Limb (tissue), 2 donors: Measurements from ENCODE around the gene BACE1.

ENCODE experiments used
- DNase-seq, 2 donors: peaks; one replicate each; pipeline ENCODE4 v3.0.0-alpha.2; 2016; ENCODE audit errors: extremely low spot score in 2 of 2

The BACE1 gene

DNA sequence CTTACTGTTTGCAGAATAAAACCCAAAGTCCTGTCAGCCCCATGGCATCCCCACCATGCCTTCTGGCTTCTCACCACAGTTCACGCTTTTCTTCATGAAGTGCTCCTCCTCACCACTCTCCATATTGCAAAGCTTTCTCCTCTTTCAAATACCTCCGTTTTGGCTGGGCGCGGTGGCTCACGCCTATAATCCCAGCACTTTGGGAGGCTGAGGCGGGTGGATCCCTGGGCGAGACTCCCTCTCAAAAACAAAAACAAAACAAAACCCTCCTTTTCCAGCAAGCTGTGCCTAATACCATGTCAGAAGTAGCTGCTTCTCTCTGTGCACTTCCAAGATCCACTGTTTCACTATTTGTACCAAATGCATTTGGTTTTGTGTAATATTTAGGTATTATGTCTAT lies 6.7 kb downstream of the BACE1 start:
- DNase-seq, result no peak

DNA sequence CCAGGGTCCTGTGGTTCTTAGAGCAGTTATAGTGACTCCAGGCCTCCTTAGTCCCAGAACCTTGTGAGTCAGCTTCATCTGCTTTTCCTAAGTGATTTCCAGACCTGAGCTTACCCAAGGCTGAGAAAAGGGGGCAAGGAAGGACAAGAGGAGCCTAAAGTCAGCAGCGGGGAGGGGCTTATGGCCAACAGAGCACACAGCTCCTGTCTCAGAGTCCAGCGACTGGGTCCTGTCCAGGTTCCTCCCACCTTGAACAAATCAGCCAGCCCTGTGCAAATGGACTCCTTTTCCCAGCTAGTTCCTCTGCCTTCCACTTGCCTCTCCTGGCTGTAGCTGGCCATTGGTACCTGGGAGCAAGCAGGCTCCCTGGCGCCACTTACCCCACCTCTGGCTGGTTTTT lies 10.9 kb downstream of the BACE1 start:
- DNase-seq, result no peak

GRCh38 chr11:117303646-117304315 lies 12.3 kb downstream of the BACE1 start:
- no peak for DNase-seq

DNA sequence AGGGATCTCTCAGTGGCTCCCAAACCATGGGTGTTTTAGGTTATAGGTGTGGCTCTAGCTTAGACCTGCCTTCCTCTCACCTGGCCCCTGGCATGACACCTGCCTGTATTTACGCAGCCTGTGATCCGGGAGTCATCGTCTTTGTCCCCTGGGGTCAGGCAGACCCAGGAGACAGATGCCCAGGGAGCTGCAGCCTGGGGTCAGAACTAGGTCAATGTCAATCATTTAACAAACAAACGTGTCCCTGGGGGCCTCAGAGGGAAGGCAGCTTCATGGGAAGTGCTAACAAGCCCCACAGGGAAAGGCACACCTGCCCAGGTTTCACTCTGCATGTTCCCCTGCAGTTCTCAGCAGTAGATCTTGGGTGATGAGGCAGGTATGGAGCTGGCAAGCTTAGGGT lies 13.0 kb downstream of the BACE1 start:
- no peak for DNase-seq

GRCh38 chr11:117302228-117302627 lies 13.8 kb downstream of the BACE1 start:
- no peak for DNase-seq

GRCh38 chr11:117300773-117301172 lies 15.3 kb downstream of the BACE1 start:
- DNase-seq, result no peak

DNA sequence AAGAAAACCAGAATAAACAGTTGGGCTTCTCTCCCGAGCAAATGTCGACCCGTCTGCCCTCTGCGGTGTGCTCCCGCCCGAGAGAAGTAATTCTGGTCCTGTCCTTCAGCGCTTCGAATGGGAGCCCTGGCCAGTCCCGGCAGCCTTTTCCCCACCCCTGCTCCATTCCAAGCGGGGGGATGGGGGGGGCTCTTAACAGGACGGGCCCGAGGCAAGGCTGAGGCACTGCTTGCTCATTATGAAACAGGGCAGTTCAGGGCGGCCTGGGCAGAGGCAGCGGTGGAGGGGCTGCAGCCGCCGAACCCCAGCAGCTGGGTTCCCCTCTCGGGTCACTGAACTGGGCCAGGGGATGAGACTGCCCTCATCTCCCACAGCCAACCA lies 15.8 kb downstream of the BACE1 start:
- DNase-seq, result peak in 1 of 2 donors; percentile 67

DNA sequence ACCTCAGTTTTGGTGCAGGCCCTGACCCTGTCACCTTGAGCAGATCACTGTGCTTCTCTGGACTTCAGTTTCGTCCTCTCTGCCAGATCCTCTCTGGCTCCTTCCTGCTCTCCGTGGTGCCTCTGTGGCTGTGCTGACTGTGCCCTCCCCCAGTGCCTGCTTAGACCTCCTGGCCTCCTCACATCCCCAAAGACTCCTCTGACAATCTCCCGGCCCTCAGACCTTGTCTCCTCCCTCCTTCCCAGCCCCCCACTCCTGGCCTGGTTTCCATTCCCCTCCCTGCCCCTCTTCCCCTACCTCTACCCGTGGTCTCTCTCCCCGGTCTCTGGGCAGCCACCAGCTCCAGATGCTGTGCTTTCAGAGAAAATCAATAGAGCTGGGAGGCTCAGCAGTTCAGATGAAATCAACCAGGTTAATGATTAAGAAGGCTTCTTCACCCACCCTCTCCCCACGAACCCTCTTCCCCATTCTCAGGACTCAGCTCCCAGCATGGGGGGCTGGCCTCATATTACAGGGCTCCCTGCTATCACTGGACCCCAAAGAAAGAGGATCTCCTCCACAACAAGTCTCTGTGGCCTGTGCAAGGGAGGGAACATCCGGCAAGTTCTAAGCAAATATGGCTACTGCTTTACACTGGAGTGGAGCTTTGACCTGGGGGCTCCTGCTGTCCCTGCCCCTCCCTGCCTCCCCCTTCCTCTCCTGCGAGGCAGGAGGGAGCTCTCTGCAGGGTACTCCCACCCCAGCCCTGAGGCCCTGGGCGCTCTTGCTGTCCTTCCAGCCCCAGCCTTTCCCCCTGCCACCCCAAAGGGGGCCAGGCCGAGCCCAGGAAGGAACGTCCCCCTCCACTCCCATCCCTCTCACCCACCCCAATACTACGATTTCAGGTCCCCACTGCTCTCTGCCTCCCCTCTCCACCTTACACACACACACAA lies 16.4 kb downstream of the BACE1 start:
- peak in 1 of 2 donors; percentile 40 for DNase-seq

- no peak for DNase-seq
Measured at GRCh38 chr11:117298195-117298594, 17.9 kb downstream of the BACE1 start.

GRCh38 chr11:117296881-117297280 lies 19.2 kb downstream of the BACE1 start:
- no peak for DNase-seq

GRCh38 chr11:117295438-117296137 lies 20.5 kb downstream of the BACE1 start:
- DNase-seq, result no peak

DNA sequence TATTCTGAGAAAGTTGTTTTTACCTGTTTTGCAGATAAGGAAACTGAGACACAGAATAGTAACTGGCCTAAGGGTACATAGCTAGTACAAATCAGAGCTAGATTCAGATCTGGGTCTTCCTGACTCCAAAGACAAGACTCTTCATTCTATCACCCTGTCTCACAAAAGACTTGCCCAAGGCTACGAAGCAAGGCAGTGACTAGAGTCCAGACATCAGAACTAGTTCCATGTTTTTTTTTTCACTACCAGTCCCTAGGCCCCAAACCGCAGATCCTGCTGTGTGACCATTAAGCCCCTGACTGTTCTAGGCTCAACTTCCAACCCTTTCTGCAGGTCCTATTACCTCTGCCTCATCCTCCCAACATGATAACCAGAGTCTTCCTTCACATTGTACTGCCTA lies 23.4 kb downstream of the BACE1 start:
- DNase-seq, result no peak

- DNase-seq, result no peak
Measured at GRCh38 chr11:117290809-117291396, 25.2 kb downstream of the BACE1 start, which contains the start of gene BACE1-AS. BACE1-AS (plus strand) TSS chr11:117291346.

DNA sequence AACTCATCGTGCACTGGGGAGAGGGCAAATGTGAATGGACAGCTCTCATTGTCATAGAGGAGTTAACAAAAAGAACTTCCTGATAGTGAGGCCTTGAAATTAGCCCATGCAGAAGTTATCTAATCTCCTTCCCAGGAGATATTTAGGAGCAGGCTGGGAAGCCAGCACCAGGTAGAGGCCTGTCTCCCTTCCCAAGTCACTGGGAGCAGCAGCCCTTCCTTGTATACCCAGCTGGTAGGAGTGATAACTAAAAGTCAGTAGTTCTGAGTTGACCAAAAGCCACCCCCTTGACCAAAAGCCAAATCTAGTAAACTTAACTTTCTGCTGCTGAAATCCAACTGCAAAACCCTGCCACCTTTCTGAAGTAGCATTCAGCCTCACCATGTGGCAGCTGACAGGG lies 26.3 kb downstream of the BACE1 start:
- no peak for DNase-seq

DNA sequence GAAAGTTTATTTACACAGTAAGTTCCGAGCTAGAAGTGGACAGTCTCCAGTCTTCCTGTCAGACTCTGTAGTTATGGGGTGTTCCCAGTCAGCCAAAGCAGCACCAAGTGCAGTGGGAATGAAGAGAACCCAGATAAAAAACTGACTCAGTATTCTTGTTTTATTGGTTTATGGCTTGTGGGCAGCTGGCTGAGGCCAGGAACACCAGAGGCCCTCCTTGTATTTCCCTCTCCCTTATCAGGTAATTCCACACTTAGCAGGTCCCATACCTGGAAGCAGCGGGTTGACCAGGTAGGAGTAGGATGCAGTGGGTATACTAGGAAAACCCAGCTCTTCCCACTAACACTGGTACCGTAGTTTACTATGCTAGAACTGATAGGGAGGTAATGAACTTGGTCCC lies 28.4 kb downstream of the BACE1 start:
- no peak for DNase-seq

- DNase-seq, result no peak
Measured at GRCh38 chr11:117286588-117286987, 29.5 kb downstream of the BACE1 start.

- DNase-seq, result no peak
Measured at GRCh38 chr11:117284053-117284452, 32.0 kb downstream of the BACE1 start.

GRCh38 chr11:117282956-117283355 lies 33.1 kb downstream of the BACE1 start:
- DNase-seq, result no peak

GRCh38 chr11:117281869-117282268 lies 34.2 kb downstream of the BACE1 start:
- DNase-seq, result no peak

- DNase-seq, result no peak
Measured at GRCh38 chr11:117281159-117281558, 34.9 kb downstream of the BACE1 start.

DNA sequence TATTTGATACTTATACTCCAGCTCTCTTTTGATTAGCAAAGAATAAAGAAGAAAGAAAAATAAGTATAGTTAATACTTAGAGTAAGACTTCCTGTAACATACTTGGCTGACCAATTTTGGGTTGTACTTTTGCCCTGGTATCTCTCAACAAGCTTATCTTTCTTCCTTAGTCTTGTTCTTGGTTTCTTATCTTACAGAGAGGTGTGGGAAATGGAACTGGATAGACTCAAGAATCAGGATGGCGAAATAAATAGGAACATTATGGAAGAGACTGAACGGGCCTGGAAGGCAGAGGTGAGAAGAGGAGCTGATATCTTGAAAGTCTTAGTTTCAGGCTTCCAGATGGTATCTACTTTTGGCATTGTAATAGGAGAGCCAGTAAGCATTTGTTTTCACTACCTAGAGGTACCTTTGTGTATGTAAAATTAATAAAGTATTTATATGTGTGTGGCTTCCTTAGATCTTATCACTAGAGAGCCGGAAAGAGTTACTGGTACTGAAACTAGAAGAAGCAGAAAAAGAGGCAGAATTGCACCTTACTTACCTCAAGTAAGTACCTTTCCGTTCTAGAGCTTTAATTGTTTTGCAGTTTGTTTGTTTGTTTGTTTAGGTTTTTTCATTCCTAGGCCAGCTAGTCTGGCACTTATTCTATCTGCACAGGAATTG lies 36.2 kb downstream of the BACE1 start:
- DNase-seq, result no peak
